ENCODE results near the gene BAD. TPM values are rescaled to one million over a fixed set of nuclear protein-coding genes. Genes with fewer than 3 reads are reported as not detected.

BAD gene
- total RNA-seq, 1 donor from 2014 or later, result 43.6 TPM

DNA sequence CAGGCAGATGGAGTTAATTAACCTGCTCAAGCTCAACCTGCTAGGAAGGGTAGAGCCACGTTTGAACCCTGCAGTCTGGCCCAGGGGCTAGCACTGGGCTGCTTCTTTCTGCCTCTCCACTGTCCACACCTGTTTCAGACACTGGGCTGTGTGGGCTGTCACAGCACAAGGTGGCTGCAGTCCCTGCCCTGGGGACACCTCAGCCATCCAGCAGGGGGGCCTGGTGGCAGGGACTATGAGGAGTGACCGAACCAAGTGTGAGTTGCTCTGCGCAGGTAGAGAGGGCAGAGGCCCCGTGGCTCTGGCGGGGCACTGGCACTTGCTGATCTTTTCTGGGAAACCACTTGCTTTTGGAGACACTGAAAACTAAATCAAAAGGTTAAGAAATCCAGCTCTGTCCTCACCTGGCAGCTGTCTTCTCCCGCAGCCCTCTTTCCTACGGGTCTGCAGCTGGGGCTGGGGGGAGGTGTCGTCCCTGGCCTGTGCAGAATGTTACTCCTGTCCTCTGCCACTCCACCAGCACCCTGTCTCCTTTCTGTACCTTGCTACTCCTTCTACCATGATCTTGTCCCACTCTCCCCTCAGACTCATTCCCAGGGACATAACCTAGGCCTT is 5.8 kb downstream of the BAD start:
- Histone ChIP-seq H3K27ac (ENCODE audit: low read depth, low read length) (no peak overlapping the region), H3K9ac (ENCODE audit: low read length) (no peak overlapping the region), H3K4me1 (ENCODE audit: insufficient read depth, low read length) (peaks cover 5% of the 10 kb centered on the region), H4K20me1 (ENCODE audit: insufficient read depth, low read length) (no peaks in the 10 kb centered on the region), H3K27me3 (ENCODE audit: insufficient read depth, low read length) (no peaks in the 10 kb centered on the region), H3K9me3 (ENCODE audit: insufficient read depth, low read depth, low read length) (no peaks in the 10 kb centered on the region), H3K79me2 (ENCODE audit: insufficient read depth, low read length) (peaks cover 8% of the 10 kb centered on the region), H3K4me2 (ENCODE audit: low read length) (no peak overlapping the region), H3K4me3 (ENCODE audit: insufficient read depth, low read depth, low read length) (no peak overlapping the region), H2AFZ (ENCODE audit: low read depth, low read length) (no peak overlapping the region), H3K36me3 (ENCODE audit: insufficient read depth, low read length) (no peaks in the 10 kb centered on the region)
- no peaks in the 10 kb centered on the region for H3K9me3 Mint-ChIP-seq (ENCODE audit: unreplicated experiment)
- peaks cover 11% of the 10 kb centered on the region for H3K36me3 Mint-ChIP-seq (ENCODE audit: low read depth, unreplicated experiment)
- FAIRE-seq, result no peak
- no peaks in the 10 kb centered on the region for H3K4me1 Mint-ChIP-seq (ENCODE audit: low read depth, unreplicated experiment)
- H3K27ac Mint-ChIP-seq (ENCODE audit: unreplicated experiment), result no peak overlapping the region
- H3K4me3 Mint-ChIP-seq (ENCODE audit: unreplicated experiment), result no peak overlapping the region
- H3K27me3 Mint-ChIP-seq (ENCODE audit: low read depth, unreplicated experiment), result no peaks in the 10 kb centered on the region
- DNase-seq (ENCODE audit: low read depth), result no peak
- no peak for TF ChIP-seq CTCF (IDR thresholded peaks at IDR 0.05; ENCODE audit: insufficient read depth, low read depth, low read length)
- no peak for TF ChIP-seq EZH2 (IDR thresholded peaks at IDR 0.05; ENCODE audit: insufficient read depth, low read length)

- no peaks in the 10 kb centered on the region for H3K27me3 ChIP-seq (ENCODE audit: insufficient read depth, low read length)
- H2AFZ ChIP-seq (ENCODE audit: low read depth, low read length), result no peak overlapping the region
- H3K4me1 Mint-ChIP-seq (ENCODE audit: low read depth, unreplicated experiment), result peaks cover 2% of the 10 kb centered on the region
- H3K4me3 ChIP-seq (ENCODE audit: insufficient read depth, low read depth, low read length), result no peak overlapping the region
- peak overlapping the region; percentile 53 for H3K27ac Mint-ChIP-seq (ENCODE audit: unreplicated experiment)
- no peaks in the 10 kb centered on the region for H4K20me1 ChIP-seq (ENCODE audit: insufficient read depth, low read length)
- H3K36me3 Mint-ChIP-seq (ENCODE audit: low read depth, unreplicated experiment), result peaks cover 11% of the 10 kb centered on the region
- peak overlapping the region; percentile 36 for H3K4me2 ChIP-seq (ENCODE audit: low read length)
- H3K4me3 Mint-ChIP-seq (ENCODE audit: unreplicated experiment), result no peak overlapping the region
- H3K9me3 Mint-ChIP-seq (ENCODE audit: unreplicated experiment), result no peaks in the 10 kb centered on the region
- peak overlapping the region; percentile 56 for H3K27ac ChIP-seq (ENCODE audit: low read depth, low read length)
- peaks cover 8% of the 10 kb centered on the region for H3K4me1 ChIP-seq (ENCODE audit: insufficient read depth, low read length)
- no peak for TF ChIP-seq EZH2 (IDR thresholded peaks at IDR 0.05; ENCODE audit: insufficient read depth, low read length)
- no peak for TF ChIP-seq CTCF (IDR thresholded peaks at IDR 0.05; ENCODE audit: insufficient read depth, low read depth, low read length)
- no peaks in the 10 kb centered on the region for H3K27me3 Mint-ChIP-seq (ENCODE audit: low read depth, unreplicated experiment)
- no peak for FAIRE-seq
- no peaks in the 10 kb centered on the region for H3K36me3 ChIP-seq (ENCODE audit: insufficient read depth, low read length)
- DNase-seq (ENCODE audit: low read depth), result peak; percentile 30
- peak overlapping the region; percentile 14 for H3K9ac ChIP-seq (ENCODE audit: low read length)
- peaks cover 4% of the 10 kb centered on the region for H3K79me2 ChIP-seq (ENCODE audit: insufficient read depth, low read length)
- H3K9me3 ChIP-seq (ENCODE audit: insufficient read depth, low read depth, low read length), result no peaks in the 10 kb centered on the region
Measured at GRCh38 chr11:64276653-64277431, 7.6 kb downstream of the BAD start.

- H3K27ac ChIP-seq (ENCODE audit: low read depth, low read length), result no peak overlapping the region
- H3K4me2 ChIP-seq (ENCODE audit: low read length), result no peak overlapping the region
- no peak for FAIRE-seq
- no peaks in the 10 kb centered on the region for H4K20me1 ChIP-seq (ENCODE audit: insufficient read depth, low read length)
- no peak overlapping the region for H2AFZ ChIP-seq (ENCODE audit: low read depth, low read length)
- Mint-ChIP-seq H3K9me3 (ENCODE audit: unreplicated experiment) (no peaks in the 10 kb centered on the region), H3K4me3 (ENCODE audit: unreplicated experiment) (no peak overlapping the region), H3K27ac (ENCODE audit: unreplicated experiment) (no peak overlapping the region), H3K36me3 (ENCODE audit: low read depth, unreplicated experiment) (peaks cover 7% of the 10 kb centered on the region), H3K27me3 (ENCODE audit: low read depth, unreplicated experiment) (no peaks in the 10 kb centered on the region), H3K4me1 (ENCODE audit: low read depth, unreplicated experiment) (peaks cover 4% of the 10 kb centered on the region)
- H3K9me3 ChIP-seq (ENCODE audit: insufficient read depth, low read depth, low read length), result no peaks in the 10 kb centered on the region
- DNase-seq (ENCODE audit: low read depth), result no peak
- peaks cover 12% of the 10 kb centered on the region for H3K4me1 ChIP-seq (ENCODE audit: insufficient read depth, low read length)
- no peak overlapping the region for H3K9ac ChIP-seq (ENCODE audit: low read length)
- no peak overlapping the region for H3K4me3 ChIP-seq (ENCODE audit: insufficient read depth, low read depth, low read length)
- H3K79me2 ChIP-seq (ENCODE audit: insufficient read depth, low read length), result peaks cover 7% of the 10 kb centered on the region
- H3K36me3 ChIP-seq (ENCODE audit: insufficient read depth, low read length), result no peaks in the 10 kb centered on the region
- no peak for TF ChIP-seq EZH2 (IDR thresholded peaks at IDR 0.05; ENCODE audit: insufficient read depth, low read length)
- no peak for TF ChIP-seq CTCF (IDR thresholded peaks at IDR 0.05; ENCODE audit: insufficient read depth, low read depth, low read length)
- no peaks in the 10 kb centered on the region for H3K27me3 ChIP-seq (ENCODE audit: insufficient read depth, low read length)
Measured at GRCh38 chr11:64275841-64276240, 8.6 kb downstream of the BAD start.

Data from astrocyte (in vitro differentiated cells and primary cell).